GM23338 (cell line): ENCODE measurements around the gene EPB41L5. TPM values are rescaled to one million over a fixed set of nuclear protein-coding genes. Genes with fewer than 3 reads are reported as not detected.
"Not testable (repeated sequence)": the region's sequence is repeated elsewhere in the genome, so short reads cannot be mapped to it uniquely, and the experiment has no call there.

ENCODE experiments used
- ATAC-seq: fragments of 200-7000 bp; cut with Tn5 transposase; 3 replicates; pipeline ENCODE4 v1.9.1; 2020
- DNase-seq: peaks from one replicate; pipeline ENCODE4 v3.0.0-alpha.2; 2015; ENCODE audit warnings: low spot score
- H2AFZ ChIP-seq: fragments of 200-600 bp; sonication (generic); 2 replicates; pipeline ENCODE4 v1.8.0; 2016; ENCODE audit warnings: antibody characterized with exemption, mild to moderate bottlenecking, moderate library complexity
- H3F3A ChIP-seq: fragments of 200-600 bp; sonication (generic); replicated peaks from 2 replicates; pipeline ENCODE4 v1.8.0; 2017; ENCODE audit warnings: antibody characterized with exemption, mixed run types, low read depth
- H3K27ac ChIP-seq: fragments of 200-600 bp; sonication (generic); 2 replicates; pipeline ENCODE4 v1.6.1; 2016; ENCODE audit warnings: low read depth
- H3K27me3 ChIP-seq: fragments of 200-600 bp; sonication (generic); 2 replicates; pipeline ENCODE4 v1.8.0; 2016; ENCODE audit warnings: mild to moderate bottlenecking, mixed run types, moderate library complexity; ENCODE audit not compliant: insufficient read depth
- H3K36me3 ChIP-seq: fragments of 200-600 bp; sonication (generic); 2 replicates; pipeline ENCODE4 v1.8.0; 2016; ENCODE audit warnings: mild to moderate bottlenecking; ENCODE audit not compliant: insufficient read depth
- H3K4me1 ChIP-seq: fragments of 200-600 bp; sonication (generic); 2 replicates; pipeline ENCODE4 v1.8.0; 2016; ENCODE audit warnings: mild to moderate bottlenecking, moderate library complexity; ENCODE audit not compliant: insufficient read depth
- H3K4me2 ChIP-seq: fragments of 200-600 bp; sonication (generic); 2 replicates; pipeline ENCODE4 v1.7.1; 2017; ENCODE audit warnings: mixed run types
- H3K4me3 ChIP-seq: fragments of 200-600 bp; sonication (generic); 2 replicates; pipeline ENCODE4 v1.6.1; 2016; ENCODE audit warnings: mixed run types
- H3K79me2 ChIP-seq: fragments of 200-600 bp; sonication (generic); replicated peaks from 2 replicates; pipeline ENCODE4 v1.8.0; 2017; ENCODE audit warnings: mild to moderate bottlenecking; ENCODE audit not compliant: insufficient read depth
- H3K9me2 ChIP-seq: fragments of 200-600 bp; sonication (generic); 2 replicates; pipeline ENCODE4 v1.8.0; 2017; ENCODE audit not compliant: insufficient read depth
- H4K20me1 ChIP-seq: fragments of 200-600 bp; sonication (generic); replicated peaks from 2 replicates; pipeline ENCODE4 v1.8.0; 2017; ENCODE audit warnings: mild to moderate bottlenecking; ENCODE audit not compliant: insufficient read depth
- H3K27ac Mint-ChIP-seq: 2 replicates; pipeline ENCODE4 v1.8.0; 2020; ENCODE audit warnings: inconsistent platforms, mild to moderate bottlenecking, moderate library complexity, mixed read lengths
- H3K27me3 Mint-ChIP-seq: 3 replicates; pipeline ENCODE4 v1.8.0; 2022; ENCODE audit warnings: low read depth, mild to moderate bottlenecking, moderate library complexity, mixed read lengths, inconsistent platforms; ENCODE audit not compliant: insufficient read depth, poor library complexity
- H3K36me3 Mint-ChIP-seq: 3 replicates; pipeline ENCODE4 v1.8.0; 2021; ENCODE audit warnings: low read depth, mild to moderate bottlenecking, inconsistent platforms, moderate library complexity, mixed read lengths
- H3K4me1 Mint-ChIP-seq: 3 replicates; pipeline ENCODE4 v1.8.0; 2020; ENCODE audit warnings: mild to moderate bottlenecking, inconsistent platforms, mixed read lengths
- H3K4me3 Mint-ChIP-seq: 3 replicates; pipeline ENCODE4 v1.8.0; 2021; ENCODE audit warnings: moderate library complexity, mild to moderate bottlenecking, inconsistent platforms, mixed read lengths
- H3K9me3 Mint-ChIP-seq: 3 replicates; pipeline ENCODE4 v1.8.0; 2020; ENCODE audit warnings: moderate library complexity, mild to moderate bottlenecking, inconsistent platforms, mixed read lengths
- CREB1 ChIP-seq: fragments of 250-450 bp; sonication (Bioruptor Pico); IDR thresholded peaks from 2 replicates; pipeline ENCODE4 v1.5.0; 2020; ENCODE audit warnings: low read depth, mild to moderate bottlenecking, moderate library complexity
- CTCF ChIP-seq, 2 experiments: fragments of 200-600 bp in 1 of 2; sonication (generic) in 1 of 2; conservative IDR thresholded peaks; 2 replicates each; pipeline versions ENCODE4 v1.5.1 to v1.6.1; 2016 to 2017; ENCODE audit warnings: antibody characterized with exemption in 2 of 2, low read depth in 2 of 2, mild to moderate bottlenecking in 2 of 2, moderate library complexity in 1 of 2
- EZH2 ChIP-seq: fragments of 200-600 bp; sonication (generic); IDR thresholded peaks from one replicate; pipeline ENCODE4 v1.8.0; 2017; ENCODE audit warnings: antibody characterized with exemption, mild to moderate bottlenecking, low read depth; ENCODE audit not compliant: unreplicated experiment
- EZH2phosphoT487 ChIP-seq: fragments of 200-600 bp; sonication (generic); IDR thresholded peaks from one replicate; pipeline ENCODE4 v1.8.1; 2018; ENCODE audit warnings: antibody characterized with exemption; ENCODE audit not compliant: unreplicated experiment
- NANOG ChIP-seq: IDR thresholded peaks from 2 replicates; pipeline ENCODE4 v1.6.1; 2016; ENCODE audit warnings: antibody characterized with exemption, borderline replicate concordance
- REST ChIP-seq: IDR thresholded peaks from one replicate; pipeline ENCODE4 v1.6.1; 2018; ENCODE audit warnings: antibody characterized with exemption; ENCODE audit not compliant: unreplicated experiment
- STAT1 ChIP-seq: IDR thresholded peaks from one replicate; pipeline ENCODE4 v1.6.1; 2016; ENCODE audit warnings: antibody characterized with exemption; ENCODE audit not compliant: unreplicated experiment
- ZNF114 ChIP-seq: fragments of 250-450 bp; sonication (Bioruptor Pico); IDR thresholded peaks from 2 replicates; pipeline ENCODE4 v1.5.0; 2020; ENCODE audit warnings: mild to moderate bottlenecking, moderate library complexity
- polyA plus RNA-seq: library from polyadenylated mRNA; unstranded; fragments of >200 nt; fragmentation: Nextera tagmentation; extraction: Ambion mirVana; gene quantifications from 2 replicates; pipeline ENCODE4 v1.2.1, GENCODE V29; 2016
- total RNA-seq: library from RNA; depleted of rRNA; stranded (reverse); fragments of >200 nt; shearing (Covaris generic); gene quantifications from 2 replicates; pipeline ENCODE4 v1.2.3, GENCODE V29; 2014

The EPB41L5 gene
- total and polyA plus RNA-seq, 2 experiments from 2014 or later, result 15.5 to 35.4 TPM

GRCh38 chr2:120064664-120065063 lies 51.8 kb downstream of the EPB41L5 start (continued):
- TF ChIP-seq EZH2 (no peak), CTCF (conservative IDR thresholded peaks at IDR 0.05; ENCODE audit: low read depth in 2 of 2) (no peak), ZNF114 (no peak), STAT1 (no peak), REST (no peak), CREB1 (no peak), EZH2phosphoT487 (no peak)

GRCh38 chr2:120066800-120067547 lies 54.1 kb downstream of the EPB41L5 start:
- DNase-seq, result no peak
- no peaks in the 10 kb centered on the region for H3F3A ChIP-seq
- peaks cover 17% of the 10 kb centered on the region; the same call in 1 of the 2 replicates for H3K79me2 ChIP-seq
- H3K4me3 Mint-ChIP-seq, result no peak overlapping the region
- H3K27me3 Mint-ChIP-seq, result peaks cover 6% of the 10 kb centered on the region
- H3K4me1 Mint-ChIP-seq, result peaks cover 9% of the 10 kb centered on the region
- no peaks in the 10 kb centered on the region for H3K36me3 ChIP-seq
- no peak overlapping the region for H3K4me2 ChIP-seq
- no peaks in the 10 kb centered on the region; the same call in 2 of the 3 replicates for H3K9me3 Mint-ChIP-seq
- H3K4me1 ChIP-seq, result no peaks in the 10 kb centered on the region; the same call in 1 of the 2 replicates
- no peak overlapping the region for H2AFZ ChIP-seq
- no peak overlapping the region for H3K4me3 ChIP-seq
- 0 out of 2 replicates have a peak overlapping the region, but pooled peaks have one; percentile 41 for H3K27ac Mint-ChIP-seq
- 0 out of 3 replicates have a peak, but pooled peaks cover 8% of the 10 kb centered on the region for H3K36me3 Mint-ChIP-seq
- H3K9me2 ChIP-seq, result no peaks in the 10 kb centered on the region
- TF ChIP-seq NANOG (no peak), STAT1 (no peak), CREB1 (no peak)
- H3K27ac ChIP-seq, result no peak overlapping the region
- ATAC-seq, result no peak
- 0 out of 2 replicates have a peak, but pooled peaks cover 3% of the 10 kb centered on the region for H4K20me1 ChIP-seq
- H3K27me3 ChIP-seq, result no peaks in the 10 kb centered on the region

- not testable (repeated sequence) for H3K4me3 ChIP-seq, H3K27me3 Mint-ChIP-seq, H2AFZ ChIP-seq, H3K36me3 Mint-ChIP-seq, H3K4me1 Mint-ChIP-seq, H3F3A ChIP-seq, H3K9me3 Mint-ChIP-seq, H3K4me1 ChIP-seq, H3K36me3 ChIP-seq, H3K9me2 ChIP-seq, H3K4me2 ChIP-seq, H4K20me1 ChIP-seq, H3K27ac Mint-ChIP-seq, H3K27me3 ChIP-seq, H3K4me3 Mint-ChIP-seq
- Histone ChIP-seq H3K27ac (peak overlapping the region; percentile 55; the same call in 1 of the 2 replicates), H3K79me2 (0 out of 2 replicates have a peak, but pooled peaks cover 14% of the 10 kb centered on the region)
- DNase-seq (peak; percentile 8), ATAC-seq (peak; percentile 65)
Measured at GRCh38 chr2:120068040-120068658, 55.3 kb downstream of the EPB41L5 start.
